Retinal pigment epithelial cell (primary cell): ENCODE measurements around the gene WNT3A.
"Not testable (repeated sequence)": the region's sequence is repeated elsewhere in the genome, so short reads cannot be mapped to it uniquely, and the experiment has no call there.

Experiments
- DNase-seq: peaks from one replicate; pipeline ENCODE4 v3.0.0-alpha.2; 2010; ENCODE audit warnings: low read depth
- H3K4me3 ChIP-seq: 2 replicates; pipeline ENCODE4 v1.5.1; 2011; ENCODE audit warnings: mild to moderate bottlenecking, low read length, control low read depth, moderate library complexity
- CTCF ChIP-seq: conservative IDR thresholded peaks from 2 replicates; pipeline ENCODE4 v1.5.1; 2011; ENCODE audit warnings: low read depth, low read length, control low read depth, inconsistent platforms

The WNT3A gene

GRCh38 chr1:227975583-227976283 lies 31.1 kb upstream of the WNT3A start:
- DNase-seq, H3K4me3 ChIP-seq: not testable (repeated sequence)

DNA sequence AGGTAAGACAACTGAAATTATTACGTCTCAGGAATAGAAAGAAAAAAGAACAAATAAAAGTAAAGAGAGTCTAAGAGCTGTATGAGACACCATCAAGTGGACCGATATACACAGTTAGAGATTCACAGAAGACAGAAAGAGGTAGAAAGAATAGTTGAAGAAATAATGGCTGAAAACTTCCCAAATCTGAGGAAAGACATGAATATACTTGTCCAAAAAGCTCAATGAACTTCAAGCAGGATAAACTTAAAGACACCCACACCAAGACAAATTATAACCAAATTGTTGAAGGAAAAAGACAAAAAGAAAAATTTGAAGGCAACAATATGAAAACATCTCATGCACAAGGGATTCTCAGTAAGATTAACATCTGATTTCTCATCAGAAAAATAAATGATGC lies 19.6 kb upstream of the WNT3A start:
- TF ChIP-seq CTCF = no peak
- no peak for DNase-seq
- H3K4me3 ChIP-seq = no peak overlapping the region

- no peak for TF ChIP-seq CTCF
- H3K4me3 ChIP-seq = no peak overlapping the region
- DNase-seq = no peak
Observed at GRCh38 chr1:227994632-227995300, 12.0 kb upstream of the WNT3A start.

GRCh38 chr1:227996187-227996950 lies 10.4 kb upstream of the WNT3A start:
- no peak for TF ChIP-seq CTCF

GRCh38 chr1:227998374-227999055 lies 8.3 kb upstream of the WNT3A start:
- no peak for DNase-seq
- TF ChIP-seq CTCF = no peak
- H3K4me3 ChIP-seq = no peak overlapping the region

More at GRCh38 chr1:227996187-227996950, 10.4 kb upstream of the WNT3A start:
- no peak overlapping the region for H3K4me3 ChIP-seq
- no peak for DNase-seq

DNA sequence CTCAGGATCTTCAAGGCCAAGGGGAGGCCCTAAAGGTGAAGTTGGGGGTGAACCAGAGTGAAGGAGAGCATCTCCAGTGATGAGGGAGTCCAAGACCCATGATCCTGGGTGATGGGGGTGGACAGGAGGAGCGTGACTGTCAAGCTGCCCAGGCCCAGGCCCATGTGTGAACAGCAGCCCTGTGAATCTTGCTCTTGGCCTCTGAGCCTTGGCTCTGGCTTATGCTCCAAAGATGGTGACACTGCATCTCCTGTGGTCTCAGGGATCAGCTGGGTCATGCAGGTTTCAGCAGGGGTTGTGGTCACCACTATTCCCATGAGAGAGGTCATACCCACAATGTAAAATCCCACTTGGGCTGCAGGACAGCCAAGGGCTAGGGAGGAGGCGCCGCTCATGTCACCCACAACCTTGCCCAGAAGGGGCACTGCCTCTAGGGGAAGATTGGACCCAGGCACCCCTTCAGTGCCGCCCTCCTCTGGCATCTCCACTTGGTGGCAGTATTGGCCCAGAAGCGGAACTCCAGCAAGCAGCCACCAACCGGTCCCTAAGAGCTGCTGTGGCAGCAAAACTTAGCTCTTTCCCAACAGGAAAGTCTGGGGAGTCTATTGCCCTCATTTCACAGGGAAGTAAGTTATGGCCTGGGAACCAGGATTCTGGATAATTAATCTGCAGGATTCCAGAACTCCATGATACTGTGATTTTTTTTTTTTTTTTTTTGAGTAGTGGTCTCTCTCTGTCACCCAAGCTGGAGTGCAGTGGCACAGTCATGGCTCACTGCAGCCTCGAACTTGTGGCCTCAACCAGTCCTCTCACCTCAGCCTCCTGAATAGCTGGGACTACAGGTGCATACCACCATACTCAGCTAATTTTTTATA lies 7.5 kb upstream of the WNT3A start:
- peak; percentile 24 for DNase-seq
- TF ChIP-seq CTCF = peak; percentile 95
- no peak overlapping the region for H3K4me3 ChIP-seq
